GM19239 (cell line): ENCODE measurements around the gene SPRR2A.
"Not testable (repeated sequence)": the region's sequence is repeated elsewhere in the genome, so short reads cannot be mapped to it uniquely, and the experiment has no call there.

ENCODE experiments used
- DNase-seq: peaks from one replicate; pipeline ENCODE4 v3.0.0; 2011; ENCODE audit warnings: low spot score; ENCODE audit not compliant: insufficient read length
- FAIRE-seq: peaks from 2 replicates; lab custom pipeline; 2011; peaks lifted over from hg19 to GRCh38; lab: Jason Lieb, UNC

The SPRR2A gene

DNA sequence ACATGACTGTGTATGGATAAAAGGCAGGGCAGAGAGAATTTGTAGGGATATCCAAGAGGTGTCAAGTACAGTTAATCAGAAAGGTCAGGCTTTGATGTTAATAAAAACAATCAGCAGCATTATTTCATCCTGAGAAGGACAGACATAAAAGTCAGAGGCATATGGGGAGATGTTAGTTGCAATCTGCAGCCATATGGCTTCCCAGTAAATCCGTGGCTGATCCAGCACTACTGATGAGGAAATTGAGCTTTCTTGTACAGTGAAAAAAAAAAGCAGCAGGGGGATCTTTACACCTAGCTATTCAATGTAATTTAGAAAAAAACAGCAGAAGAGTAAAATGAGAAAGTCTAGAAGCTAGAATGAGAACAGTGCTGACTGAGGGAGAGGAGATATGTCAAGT, 28.5 kb downstream of the SPRR2A start:
- FAIRE-seq = no peak
- DNase-seq = no peak

- DNase-seq (no peak), FAIRE-seq (no peak)
These were observed 31.5 kb downstream of the SPRR2A start for GRCh38 chr1:153025797-153026196.

- FAIRE-seq = no peak
- DNase-seq = no peak
These were observed 32.9 kb downstream of the SPRR2A start for GRCh38 chr1:153024413-153024812.

DNA sequence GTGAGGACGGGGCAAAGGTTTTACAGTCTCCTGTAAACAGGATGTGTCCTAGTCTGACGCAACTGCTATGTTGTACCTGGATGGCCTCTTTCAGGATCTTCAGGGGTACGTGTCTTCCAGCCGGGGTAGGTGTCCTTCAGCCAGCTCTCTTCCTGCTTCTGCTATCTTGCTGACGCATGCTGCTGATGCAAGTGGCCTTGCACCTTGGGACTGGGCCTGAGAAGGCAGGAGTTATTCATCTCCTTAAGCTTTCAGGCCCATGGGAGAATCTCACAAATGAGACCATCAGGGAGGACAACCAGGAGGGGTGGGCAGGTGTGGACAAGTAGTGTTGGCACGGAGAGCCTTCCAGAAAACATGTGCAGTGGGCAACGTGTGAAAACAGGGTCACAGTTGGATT, 34.2 kb downstream of the SPRR2A start:
- FAIRE-seq = no peak
- no peak for DNase-seq

- DNase-seq, FAIRE-seq: not testable (repeated sequence)
These were observed 35.0 kb downstream of the SPRR2A start for GRCh38 chr1:153022340-153022739.

DNA sequence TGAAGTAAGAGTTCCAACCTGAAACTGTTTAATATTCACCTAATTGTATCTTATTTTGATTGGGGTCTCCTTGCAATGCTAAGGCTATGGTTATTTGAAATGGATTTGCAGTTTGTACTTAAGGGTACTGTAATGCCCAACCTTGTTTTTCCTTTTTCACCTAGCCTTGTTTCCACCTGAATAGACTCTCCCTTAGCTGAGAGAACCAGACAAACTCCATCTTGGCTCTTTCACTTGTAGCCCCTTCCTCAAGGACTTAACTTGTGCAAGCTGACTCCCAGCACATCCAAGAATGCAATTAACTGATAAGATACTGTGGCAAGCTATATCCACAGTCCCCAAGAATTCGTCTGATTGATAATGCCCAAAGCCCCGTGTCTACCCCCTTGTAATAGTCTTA, 35.5 kb downstream of the SPRR2A start:
- not testable (repeated sequence) for DNase-seq, FAIRE-seq

DNA sequence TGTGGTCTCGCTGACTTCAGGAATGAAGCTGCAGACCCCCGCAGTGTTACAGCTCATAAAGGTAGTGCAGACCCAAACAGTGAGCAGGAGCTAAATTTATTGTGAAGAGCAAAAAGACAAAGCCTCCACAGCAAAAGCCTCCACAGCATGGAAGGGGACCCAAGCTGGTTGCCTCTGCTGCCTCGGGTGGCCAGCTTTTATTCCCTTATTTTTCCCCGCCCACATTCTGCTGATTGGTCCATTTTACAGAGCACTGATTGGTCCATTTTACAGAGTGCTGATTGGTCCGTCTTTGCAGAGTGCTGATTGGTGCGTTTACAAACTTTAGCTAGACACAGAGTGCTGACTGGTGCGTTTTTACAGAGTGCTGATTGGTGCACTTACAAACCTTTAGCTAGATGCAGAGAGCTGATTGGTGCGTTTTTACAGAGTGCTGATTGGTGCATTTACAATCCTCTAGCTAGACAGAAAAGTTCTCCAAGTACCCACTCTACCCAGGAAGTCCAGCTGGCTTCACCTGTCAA, 46.0 kb downstream of the SPRR2A start:
- not testable (repeated sequence) for DNase-seq, FAIRE-seq
